Measurements from ENCODE around the gene SH3GL1.
"Not testable (repeated sequence)": the region's sequence is repeated elsewhere in the genome, so short reads cannot be mapped to it uniquely, and the experiment has no call there.

The SH3GL1 gene

DNA sequence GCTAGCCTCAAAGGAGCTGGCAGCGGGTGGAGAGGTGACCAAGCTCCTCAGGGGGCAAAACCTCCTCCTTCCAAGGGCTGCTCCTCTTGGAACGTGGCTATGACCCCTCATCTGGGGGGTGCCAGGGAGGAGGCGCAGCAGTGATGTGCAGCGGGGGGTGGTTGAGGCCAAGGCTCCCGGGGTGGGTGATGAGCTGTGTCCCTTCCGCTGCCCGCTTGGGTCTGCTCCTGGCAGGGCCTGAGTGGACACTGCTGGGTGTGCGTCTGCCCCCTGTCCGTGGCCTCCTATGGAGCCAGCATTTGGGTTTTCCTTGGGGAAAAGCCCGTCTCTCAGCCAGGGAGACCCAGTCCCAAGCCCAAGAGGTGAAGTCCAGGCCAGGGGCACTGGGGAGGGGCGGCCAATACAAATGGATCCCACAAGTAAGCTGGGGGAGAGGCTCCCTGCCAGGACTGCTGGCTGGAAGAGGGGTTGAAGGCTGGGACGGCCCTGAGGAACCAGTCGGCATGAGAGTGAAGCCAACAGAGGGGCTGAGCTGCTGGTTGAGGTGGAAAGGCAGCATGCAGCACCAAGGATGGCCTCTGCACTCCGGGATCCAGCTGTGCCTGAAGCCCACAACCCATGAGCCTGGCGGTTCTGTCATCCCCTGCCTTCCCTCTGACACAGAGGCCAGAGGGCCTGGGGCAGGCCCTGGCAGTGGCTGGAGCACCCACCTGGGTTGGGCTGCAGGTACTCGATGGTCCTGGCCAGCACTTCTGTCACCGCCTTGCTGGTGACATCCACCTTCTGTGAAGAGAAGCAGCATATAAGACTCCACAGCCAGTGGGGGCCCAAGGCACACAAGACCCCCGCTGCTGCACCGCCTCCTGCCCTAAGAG, 34.3 kb downstream of the SH3GL1 start:
- DNase-seq (ENCODE audit: low read depth in 2 of 3, low spot score in 1 of 3): no peak

DNA sequence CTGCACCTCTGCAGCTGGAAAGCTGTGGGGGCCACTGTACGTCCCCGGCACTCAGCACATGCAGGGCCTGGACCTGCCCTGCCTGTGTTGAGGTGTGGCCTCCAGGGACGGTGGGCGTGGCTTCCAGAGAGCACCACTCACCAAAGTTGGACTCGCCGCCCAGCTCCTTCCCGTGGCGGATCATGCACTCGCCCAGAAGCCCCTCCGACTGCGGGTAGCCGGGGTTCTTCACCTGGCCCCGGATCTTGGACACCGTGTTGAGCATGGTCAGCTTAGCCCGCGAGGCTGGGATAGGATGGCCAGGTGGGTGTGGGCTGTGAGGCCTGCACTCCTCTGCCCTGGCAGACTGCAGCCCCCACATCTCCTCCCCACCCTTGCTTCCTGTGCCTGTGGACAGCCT, 35.0 kb downstream of the SH3GL1 start:
- DNase-seq (ENCODE audit: low read depth in 2 of 3, low spot score in 1 of 3): no peak

DNA sequence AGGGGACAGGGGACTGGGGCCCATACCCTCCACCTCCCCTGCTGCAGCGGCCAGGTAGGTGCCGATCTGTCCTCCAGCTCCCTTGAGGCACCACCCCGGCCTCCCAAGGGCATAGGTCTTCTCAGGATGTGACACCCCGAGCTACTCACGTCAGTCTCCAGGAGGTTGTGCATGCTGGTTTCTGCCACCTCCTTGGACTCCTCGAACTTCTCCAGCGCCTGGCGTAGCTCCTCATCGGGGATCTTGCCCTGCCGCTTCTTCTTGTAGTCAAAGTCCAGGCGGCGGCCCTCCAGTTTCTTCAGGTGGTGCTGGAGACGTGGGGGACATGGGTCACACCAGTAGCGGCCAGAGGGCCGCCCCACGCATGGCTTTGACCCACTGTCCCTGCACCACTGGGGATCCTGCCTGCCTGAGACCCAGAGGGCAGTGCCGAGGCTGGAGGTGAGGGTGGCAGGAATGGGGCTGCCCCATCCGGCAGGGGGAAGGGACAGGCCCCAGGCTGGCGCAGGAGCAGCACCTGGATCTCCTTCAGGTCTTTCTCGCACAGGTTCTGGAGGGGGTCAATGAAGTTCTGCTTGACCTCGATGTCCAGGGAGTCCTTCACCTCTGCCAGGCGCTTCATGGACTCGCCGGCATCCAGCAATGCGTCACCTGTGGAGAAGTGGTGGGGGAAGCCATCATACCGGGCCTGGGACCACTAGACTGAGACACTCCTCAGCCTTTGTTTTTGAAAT, 36.6 kb downstream of the SH3GL1 start:
- DNase-seq (ENCODE audit: low read depth in 2 of 3, low spot score in 1 of 3): no peak

DNA sequence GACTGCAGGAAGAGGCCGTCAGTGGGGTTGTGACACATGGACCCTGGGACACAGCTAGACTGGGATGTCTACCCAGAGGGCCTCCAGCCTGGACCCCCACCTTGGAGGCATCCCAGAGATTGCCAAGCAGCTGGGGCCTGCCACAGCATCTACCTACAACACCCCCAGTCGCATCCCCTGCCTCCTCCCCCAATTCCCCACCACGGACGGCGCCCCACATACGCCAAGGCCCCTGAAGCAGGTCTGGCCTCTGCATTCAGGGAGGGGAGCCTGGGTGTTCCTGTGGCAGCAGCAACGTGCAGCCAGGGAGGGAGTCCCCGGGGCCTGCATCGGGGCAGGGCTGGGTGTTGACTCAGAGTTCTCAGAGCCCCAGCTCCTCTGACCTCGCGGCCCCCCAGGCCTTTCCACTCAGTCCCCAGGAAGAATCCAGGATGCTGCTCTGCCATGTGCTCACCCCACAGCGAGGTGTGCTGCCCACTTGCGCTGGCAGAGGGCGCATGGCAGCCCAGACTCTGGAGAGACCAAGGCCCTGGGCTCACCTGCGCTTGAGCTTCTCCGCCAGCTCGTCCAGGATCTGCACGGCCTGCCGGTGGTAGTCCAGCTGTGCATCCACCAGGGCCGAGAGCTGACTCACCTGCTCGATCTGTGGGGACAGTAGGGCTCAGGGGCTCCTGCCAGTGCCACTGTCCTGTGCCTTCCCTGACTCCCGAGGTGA, 37.4 kb downstream of the SH3GL1 start:
- no peak for DNase-seq (ENCODE audit: low read depth in 2 of 3, low spot score in 1 of 3)

DNA sequence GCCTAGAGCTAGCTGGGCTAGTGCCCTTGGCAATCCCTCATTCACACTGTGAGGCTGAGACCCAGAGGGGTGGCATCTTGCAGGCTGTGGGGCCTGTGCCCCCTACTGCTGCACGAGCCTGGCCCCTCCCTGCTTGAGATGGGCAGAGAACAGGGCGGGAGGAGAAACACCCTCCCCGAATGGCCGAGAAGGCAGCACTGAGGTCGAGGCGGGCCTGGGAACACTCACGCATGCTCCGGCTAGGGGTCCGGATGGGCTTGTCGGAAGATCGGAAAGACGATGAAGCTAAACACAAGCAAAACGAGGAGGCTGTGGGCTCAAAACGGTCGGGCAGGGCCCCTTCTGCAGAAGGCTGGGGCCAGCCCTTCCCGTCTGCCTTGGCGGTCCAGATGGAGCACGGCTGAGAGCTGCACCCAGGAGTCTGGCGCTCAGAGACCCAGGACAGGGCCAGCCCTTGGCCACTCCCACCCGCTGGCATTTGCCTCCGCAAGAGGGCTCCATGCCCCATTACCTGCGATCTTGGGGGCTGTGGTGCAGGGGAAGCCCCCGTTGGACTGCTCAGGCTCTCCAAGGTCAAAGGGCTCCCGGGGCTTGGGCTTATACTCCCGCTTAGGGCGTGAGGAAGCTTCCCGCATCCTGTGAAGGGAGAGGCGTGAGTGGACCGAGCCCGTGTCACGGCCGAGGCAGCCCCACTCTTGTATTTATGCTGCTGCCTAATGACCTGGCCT, 38.1 kb downstream of the SH3GL1 start:
- DNase-seq (ENCODE audit: low read depth in 2 of 3, low spot score in 1 of 3): no peak

DNA sequence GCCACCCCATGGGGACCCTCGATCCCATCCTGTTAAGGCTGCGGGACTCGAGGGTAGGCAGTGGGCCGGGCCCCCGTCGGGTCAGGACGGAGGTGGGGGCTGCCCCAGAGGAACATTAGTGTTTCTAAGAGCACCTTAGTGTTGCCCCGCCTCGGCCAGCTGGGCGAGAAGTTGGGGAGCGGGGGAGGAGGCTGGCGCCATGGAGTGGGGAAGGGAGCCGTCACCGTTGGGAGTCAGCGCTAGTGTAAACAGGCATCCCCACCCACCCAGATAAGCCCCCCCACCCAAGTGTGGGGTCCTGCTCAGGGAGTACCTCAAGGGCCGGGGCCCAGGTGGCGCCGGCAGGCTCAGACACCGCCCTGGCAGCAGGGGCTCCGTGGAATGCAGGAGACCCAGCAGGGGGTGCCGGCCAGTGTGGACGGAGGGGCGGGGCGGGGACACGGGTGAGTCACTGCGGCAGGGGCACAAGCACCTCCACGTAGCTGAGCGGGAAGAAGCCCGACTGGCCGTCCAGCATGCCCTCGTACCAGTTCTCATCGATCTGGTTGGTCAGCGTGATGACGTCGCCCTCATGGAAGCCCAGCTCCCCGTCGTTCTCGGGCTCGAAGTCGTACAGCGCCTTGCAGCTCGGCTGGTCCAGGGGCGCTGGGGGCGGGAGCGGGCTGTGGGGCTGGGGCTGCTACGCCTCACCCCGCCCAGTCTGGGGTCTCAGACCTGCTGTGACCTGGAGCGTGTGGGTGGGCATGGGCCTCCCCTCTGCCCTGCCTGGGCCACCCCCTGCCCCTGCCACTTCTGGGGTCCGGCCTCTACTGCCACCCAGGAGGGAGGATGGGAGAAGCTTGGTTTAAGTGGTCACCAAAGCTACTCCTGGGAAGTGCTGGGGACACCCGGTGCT, 38.9 kb downstream of the SH3GL1 start:
- DNase-seq (ENCODE audit: low read depth in 2 of 3, low spot score in 1 of 3): no peak

DNA sequence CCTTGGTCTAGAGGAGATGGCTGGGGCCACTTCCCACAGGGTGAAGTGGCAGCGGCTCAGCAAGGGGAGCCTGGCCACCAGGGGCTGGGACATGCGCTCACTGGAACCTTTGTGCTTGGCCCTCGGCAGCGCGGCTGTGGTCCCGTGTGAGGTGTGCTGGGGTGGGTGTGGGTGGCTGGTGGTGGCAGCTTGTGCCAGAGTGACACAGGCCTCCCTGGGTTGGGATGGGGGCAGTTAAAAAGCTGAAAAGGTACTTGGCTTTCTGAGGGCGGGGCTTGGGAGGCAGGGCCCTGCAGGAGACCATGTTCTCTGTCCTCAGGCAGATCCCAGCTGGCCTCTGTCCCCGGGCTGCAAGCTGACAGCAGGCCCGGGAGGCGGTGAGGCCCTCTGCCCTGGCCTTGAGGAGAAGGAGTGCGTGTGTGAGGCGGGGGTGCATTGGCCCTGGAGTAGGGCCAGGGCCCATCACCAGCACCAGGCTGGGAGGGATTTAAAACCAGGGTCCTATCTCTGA, 39.7 kb downstream of the SH3GL1 start:
- DNase-seq (ENCODE audit: low read depth in 2 of 3, low spot score in 1 of 3): no peak

DNA sequence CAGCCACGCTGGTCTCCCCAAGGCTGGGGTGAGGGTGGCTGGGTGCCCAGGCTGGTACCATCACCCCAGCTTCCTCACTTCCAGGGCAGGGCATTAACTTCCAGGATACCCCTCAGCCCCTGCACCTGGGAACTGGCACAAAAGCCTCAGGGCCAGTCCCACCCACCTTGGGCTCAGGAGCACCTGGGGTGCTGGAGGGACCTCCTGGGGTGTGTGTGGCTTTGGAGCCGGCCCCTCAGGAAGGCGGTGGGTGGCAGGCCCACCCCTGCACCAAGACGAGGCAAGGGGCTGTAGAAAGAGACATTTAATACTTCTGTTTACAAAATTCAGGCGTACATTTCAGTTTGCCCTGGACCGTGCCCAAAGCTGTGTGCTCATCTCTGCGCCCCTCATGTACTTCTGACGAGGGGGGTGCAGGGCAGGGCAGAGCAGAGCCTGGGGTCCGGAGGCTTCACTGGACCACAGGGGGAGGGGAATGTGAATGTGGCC, 40.2 kb downstream of the SH3GL1 start:
- no peak for DNase-seq (ENCODE audit: low read depth in 2 of 3, low spot score in 1 of 3)

DNA sequence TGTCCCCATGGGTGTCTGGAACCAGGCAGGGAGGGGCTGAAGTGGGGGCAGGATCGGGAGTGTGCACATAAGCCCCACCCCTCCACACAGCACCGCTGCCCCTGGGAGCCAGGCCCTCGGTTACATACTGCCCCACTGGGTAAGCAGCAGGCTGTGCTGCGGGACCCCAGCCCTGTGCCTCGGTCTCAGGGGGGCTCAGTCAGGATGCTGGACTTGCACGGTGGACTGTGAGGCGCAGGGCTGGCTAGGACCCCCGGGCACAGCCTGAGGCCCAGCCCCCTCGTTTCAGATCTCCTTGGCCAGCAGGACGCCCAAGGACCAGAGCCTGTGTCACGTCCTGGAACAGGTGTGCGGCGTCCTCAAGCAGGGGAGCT, 40.7 kb downstream of the SH3GL1 start:
- no peak for DNase-seq (ENCODE audit: low read depth in 2 of 3, low spot score in 1 of 3)

DNA sequence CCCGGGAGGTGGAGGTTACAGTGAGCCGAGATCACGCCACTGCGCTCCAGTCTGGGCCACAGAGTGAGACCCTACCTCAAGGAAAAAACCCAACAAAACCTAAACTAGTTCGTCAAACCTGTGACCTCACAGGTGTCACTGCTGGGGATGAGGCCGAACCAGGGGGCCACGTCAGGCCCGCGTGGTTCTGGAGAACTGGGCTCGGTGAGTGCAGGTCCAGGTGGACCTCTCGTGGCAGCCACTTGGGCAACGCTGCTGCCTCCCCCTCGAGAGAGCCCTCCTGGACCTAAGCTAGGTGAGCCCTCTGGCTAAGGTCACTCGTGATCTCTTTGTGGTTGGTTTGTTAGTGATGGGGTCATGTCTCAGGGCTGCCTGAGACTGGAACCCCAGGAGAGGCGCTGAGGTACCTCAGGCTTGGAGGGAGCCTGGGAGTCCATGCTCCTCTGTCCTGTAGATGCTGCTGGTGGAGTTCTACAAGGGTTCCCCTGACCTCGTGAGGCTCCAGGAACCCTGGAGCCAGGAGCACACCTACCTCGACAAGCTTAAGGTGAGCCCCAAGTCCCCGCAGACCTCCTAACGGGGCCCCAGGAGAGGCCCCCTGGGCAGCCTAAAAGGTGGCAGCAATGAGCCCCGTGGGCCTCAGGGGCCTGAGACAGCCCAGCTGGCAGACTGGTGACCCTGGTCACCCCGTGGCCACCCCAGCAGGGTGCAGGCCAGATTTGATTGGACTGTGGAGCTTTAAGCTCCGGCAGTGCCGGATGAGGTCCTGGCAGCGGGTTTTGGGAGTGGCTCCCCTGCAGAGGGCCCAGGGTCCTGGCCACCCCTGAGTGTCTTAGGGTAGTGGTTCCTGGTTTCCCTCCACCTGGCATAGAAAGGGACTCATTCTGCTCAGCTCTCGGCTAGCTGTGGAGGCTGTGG, 41.4 kb downstream of the SH3GL1 start:
- DNase-seq (ENCODE audit: low read depth in 2 of 3, low spot score in 1 of 3): no peak

DNA sequence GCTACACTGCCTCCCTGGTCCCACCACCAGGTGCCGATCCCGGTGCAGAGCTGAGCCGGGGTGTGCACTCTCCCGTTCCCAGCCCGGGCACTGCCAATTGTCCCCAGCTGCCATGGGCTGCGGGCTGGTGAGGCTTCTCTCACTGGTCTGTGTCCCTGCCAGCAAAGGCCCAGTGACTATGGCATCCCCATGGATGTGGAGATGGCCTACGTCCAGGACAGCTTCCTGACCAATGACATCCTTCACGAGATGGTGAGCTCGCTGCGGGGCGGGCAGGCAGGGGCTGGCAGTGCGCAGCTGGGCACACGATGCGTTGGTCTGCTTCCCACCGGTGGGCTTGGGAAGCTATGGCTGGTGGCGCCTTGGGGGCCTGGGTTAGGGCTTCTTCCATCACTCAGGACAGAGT, 42.4 kb downstream of the SH3GL1 start:
- DNase-seq (ENCODE audit: low read depth in 2 of 3, low spot score in 1 of 3): no peak

DNA sequence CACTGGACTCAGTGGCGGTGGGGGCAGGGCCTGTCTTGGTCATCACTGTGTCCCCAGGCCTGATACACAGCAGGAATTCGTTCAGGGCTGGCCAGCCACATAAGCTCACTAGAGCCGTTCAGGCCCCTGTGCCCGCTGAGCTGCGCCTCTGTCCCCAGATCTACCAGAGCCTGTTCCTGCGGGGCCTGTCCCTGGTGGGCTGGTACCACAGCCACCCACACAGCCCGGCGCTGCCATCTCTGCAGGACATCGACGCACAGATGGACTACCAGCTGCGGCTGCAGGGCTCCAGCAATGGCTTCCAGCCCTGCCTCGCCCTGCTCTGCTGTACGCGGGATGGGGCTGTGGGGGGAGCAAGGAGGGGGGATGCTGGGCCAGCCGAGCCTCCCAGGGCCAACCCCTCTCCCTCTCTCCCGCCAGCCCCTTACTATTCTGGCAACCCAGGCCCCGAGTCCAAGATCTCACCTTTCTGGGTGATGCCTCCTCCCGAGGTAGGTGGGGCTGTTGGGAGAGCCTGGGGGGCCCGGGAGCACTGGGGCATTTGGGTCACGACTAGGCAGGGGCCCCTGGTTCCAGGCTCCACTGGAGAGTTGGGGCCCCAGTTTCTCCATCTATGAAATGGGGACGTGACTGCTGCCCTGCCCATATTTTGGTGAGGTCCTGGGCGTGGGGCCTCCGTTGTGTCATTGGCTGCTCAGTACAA, 43.1 kb downstream of the SH3GL1 start:
- DNase-seq (ENCODE audit: low read depth in 2 of 3, low spot score in 1 of 3): no peak

DNA sequence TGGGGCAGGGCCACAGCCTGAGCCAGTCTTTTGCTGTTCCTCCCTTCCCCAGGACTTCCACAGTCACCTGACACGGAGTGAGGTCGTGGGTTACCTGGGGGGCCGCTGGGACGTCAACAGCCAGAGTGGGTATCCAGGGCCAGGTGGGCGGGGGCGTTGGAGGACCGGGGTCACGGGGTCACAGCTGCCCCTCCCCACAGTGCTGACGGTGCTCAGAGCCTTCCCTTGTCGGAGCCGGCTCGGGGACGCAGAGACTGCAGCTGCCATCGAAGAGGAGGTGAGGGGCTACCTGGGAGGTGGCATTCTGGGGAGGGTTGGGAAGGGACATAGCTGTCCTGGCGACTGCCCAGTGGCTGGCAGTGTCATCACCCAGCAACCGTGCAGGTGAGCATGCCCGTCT, 45.5 kb downstream of the SH3GL1 start:
- DNase-seq (ENCODE audit: low read depth in 2 of 3, low spot score in 1 of 3): no peak

DNA sequence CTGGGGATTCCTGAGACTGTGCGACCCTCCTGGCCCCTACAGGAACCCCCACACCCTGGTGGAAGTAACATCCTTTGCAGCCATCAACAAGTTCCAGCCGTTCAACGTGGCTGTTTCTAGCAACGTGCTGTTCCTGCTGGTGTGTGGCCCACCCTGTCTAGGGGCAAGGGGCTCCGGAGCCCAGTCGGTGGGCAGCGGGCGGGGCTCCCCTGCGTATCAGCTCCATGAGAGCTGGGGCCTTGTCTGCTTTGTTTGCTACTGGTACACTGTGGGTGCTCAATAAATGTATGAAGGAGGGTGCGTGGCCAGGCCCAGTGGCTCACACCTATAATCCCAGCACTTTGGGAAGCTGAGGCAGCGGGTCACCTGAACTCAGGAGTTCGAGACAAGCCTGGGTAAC, 46.1 kb downstream of the SH3GL1 start:
- DNase-seq (ENCODE audit: low read depth in 2 of 3, low spot score in 1 of 3): no peak

DNA sequence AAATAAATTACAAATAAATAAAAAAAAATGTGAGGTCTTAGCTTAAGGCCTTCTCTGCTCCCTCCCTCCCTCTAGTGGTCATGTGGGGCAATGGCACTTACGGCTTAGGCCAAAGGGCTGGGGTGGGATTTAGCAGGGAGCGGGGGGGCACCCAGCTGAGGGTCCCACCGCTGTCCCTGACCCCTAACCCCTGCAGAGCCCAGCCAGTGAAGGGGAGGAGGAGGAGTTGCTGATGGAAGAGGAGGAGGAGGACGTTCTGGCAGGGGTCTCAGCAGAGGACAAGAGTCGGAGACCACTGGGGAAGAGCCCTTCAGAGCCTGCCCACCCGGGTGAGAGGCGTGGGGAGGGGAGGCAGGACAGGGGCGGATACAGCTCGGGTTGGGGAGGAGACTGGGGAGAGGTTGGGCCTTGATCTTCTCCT, 47.6 kb downstream of the SH3GL1 start:
- peak in 2 of 3 donors; percentile 43 to 60 for DNase-seq (ENCODE audit: low read depth in 2 of 3, low spot score in 1 of 3)

DNA sequence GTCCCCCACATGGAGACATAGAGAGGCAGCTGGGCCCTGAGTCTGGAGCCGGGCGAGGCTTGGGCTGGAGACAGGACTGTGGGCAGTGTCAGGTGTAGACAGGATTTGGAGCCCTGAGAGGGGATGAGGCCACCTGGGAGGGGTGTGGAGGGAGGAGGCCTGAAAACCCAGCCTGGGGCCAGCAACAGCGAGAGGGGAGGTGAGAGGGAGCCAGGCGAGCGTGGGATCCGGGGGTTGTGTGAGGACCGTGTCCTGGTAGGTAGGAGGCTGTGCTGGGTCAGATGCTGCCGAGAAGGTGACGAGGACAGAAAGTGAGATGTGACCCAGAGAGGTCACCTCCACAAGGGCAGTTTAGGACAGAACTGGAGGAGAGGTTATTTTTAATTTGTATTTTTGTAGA, 49.6 kb downstream of the SH3GL1 start:
- DNase-seq (ENCODE audit: low read depth in 2 of 3, low spot score in 1 of 3): no peak

DNA sequence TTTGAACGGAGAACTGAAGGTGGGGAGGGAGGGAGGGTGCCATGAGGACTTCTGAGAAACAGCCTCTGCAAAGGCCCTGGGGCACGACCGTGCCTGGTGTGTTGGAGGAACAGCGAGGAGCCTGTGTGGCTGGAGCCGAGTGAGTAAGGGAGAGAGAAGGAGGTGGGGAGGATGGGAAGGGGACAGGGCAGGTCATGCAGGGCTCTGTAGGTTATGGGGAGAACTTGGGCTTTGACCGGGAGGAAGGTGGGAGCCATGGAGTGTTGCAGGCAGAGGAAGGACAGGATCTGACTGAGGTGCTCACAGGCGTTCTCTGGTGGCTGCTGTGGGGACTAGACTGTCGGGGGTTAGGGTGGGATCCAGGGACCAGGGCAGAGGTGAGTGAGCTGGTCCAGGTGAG, 50.2 kb downstream of the SH3GL1 start:
- DNase-seq (ENCODE audit: low read depth in 2 of 3, low spot score in 1 of 3): no peak

DNA sequence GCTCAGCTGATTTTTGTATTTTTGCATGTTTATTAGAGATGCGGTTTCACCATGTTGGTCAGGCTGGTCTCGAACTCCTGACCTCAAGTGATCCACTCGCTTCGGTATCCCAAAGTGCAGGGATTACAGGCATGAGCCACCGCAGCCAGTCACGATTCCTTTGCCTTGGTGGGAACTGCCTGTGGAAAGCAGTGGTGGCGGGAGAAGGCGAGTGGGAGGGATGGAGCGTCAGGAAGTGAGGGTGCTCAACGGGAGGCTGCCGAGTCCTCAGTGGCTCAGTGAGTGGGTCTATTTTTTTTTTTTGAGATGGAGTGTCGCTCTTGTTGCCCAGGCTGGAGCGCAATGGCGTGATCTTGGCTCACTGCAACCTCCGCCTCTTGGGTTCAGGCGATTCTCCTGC, 51.1 kb downstream of the SH3GL1 start:
- DNase-seq (ENCODE audit: low read depth in 2 of 3, low spot score in 1 of 3): not testable (repeated sequence)
